Umbilical cord (tissue), 2 donors: ENCODE data around the gene SLC25A47. TPM values are rescaled to one million over a fixed set of nuclear protein-coding genes. Genes with fewer than 3 reads are reported as not detected.
"Not testable (repeated sequence)": the region's sequence is repeated elsewhere in the genome, so short reads cannot be mapped to it uniquely, and the experiment has no call there.

Experiments used
- DNase-seq: peaks from one replicate; pipeline ENCODE4 v3.0.0-alpha.2; 2015; ENCODE audit warnings: low spot score
- total RNA-seq: library from RNA; depleted of rRNA; stranded (reverse); fragments of >200 nt; gene quantifications from one replicate; pipeline ENCODE4 v1.2.3, GENCODE V29; 2014; ENCODE audit warnings: low replicate concordance; ENCODE audit not compliant: insufficient read depth

SLC25A47 gene
- total RNA-seq, 1 donor from 2014 or later = not detected

DNA sequence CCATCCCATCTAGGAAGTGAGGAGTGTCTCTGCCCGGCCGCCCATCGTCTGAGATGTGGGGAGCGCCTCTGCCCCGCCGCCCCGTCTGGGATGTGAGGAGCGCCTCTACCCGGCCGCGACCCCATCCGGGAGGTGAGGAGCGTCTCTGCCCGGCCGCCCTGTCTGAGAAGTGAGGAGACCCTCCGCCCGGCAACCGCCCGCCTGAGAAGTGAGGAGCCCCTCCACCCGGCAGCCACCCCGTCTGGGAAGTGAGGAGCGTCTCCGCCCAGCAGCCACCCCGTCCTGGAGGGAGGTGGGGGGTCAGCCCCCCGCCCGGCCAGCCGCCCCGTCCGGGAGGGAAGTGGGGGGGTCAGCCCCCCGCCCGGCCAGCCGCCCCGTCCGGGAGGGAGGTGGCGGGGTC lies 21.5 kb downstream of the SLC25A47 start:
- DNase-seq = not testable (repeated sequence)

- DNase-seq = no peak
Observed at GRCh38 chr14:100345711-100346110, 22.6 kb downstream of the SLC25A47 start.

DNA sequence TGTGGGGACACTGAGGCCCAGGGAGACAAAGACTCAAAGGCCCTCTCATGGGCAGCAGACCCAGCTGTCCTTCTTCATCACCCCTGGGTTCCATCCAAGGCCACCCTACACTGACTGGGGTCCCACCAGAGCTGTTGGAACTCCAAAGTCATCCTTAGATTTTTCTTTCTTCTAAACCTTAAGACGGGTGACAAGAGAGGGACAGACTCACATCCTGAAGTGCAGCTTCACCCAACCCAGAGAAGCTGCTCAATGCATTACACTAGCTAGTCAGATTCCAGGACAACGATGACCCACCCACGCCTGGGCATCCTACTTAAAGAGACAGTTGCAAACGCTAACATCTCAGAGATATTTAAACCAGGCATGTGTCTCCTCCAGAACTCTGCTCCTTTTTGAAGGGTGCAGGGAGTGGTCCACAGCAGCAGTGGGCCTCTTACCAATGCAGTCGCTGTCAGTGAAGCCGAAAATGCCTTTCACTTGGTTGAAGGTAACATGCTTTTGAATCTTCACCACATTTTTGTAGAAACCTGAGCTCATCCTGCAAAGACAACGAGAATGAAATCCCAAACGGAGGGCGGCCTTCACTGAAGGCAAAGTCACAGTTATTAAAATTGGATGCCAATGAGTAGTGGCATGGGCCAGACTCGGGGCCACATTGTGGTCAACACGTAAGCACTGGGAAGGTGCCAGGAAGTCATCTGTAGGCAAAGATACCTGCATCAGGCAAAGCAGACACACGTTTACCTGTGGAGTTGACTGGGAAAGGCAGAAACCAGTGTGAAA lies 23.4 kb downstream of the SLC25A47 start:
- DNase-seq = no peak

DNA sequence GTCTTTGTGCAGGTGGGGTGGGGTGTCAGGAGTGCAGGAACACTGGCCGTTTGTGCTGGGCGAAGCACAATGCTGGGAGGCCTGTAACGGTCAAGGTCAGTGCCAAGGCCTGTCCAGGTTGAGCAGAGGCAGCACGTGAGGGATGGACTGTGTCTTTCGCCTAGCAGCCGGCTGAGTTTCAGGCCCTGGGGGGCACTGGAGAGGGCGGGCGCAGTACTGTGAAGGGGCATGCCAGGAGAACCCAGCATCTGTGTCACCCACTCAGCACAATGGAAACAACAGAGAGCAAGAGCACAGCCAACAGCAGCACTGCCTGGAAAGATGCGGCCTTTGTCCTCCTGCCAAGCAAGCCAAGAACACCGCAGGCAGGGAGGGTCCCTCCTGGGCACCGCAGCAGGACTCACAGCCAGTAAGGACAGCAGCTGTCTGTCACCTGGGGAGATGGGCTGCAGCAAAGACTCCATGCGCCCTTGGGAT lies 25.2 kb downstream of the SLC25A47 start:
- DNase-seq = no peak

GRCh38 chr14:100348784-100349685 lies 25.9 kb downstream of the SLC25A47 start:
- DNase-seq = no peak

GRCh38 chr14:100350276-100350926 lies 27.3 kb downstream of the SLC25A47 start:
- no peak for DNase-seq

DNA sequence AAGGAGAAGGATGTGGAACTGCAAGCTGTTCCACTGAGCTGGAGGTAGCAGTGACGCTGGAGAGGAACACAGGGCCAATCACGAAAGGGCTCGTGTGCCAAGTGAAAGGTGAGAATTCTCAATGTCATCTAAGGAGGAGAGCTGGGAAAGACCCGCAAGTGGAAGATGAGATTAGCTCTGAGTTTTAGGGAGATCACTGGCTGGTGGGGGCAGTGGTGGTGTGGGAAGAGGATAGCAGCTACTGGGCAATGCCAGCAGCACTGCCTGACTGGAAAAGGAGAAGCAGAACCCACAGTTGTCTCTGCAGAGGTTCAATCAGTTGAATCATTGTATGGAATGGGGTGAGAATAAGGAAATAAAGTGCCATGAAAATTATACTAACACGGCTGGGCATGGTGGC lies 27.8 kb downstream of the SLC25A47 start:
- no peak for DNase-seq

DNA sequence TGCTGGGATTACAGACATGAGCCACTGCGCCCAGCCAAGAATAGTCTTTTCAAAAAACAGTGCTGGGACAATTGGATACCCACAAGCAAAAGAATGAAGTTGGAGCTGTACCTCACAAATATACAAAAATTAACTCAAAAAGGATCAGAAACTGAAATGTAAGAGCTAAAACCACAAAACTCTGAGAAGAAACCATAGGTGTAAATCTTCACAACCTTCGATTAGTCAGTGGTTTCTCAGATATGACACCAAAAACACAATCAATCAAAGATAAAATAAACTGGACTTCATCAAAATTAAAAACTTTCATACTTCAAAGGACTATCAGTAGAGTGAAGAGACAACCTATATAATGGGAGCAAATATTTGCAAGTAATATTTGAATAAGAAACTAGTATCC lies 35.3 kb downstream of the SLC25A47 start:
- no peak for DNase-seq

GRCh38 chr14:100359111-100359510 lies 36.0 kb downstream of the SLC25A47 start:
- DNase-seq = no peak

DNA sequence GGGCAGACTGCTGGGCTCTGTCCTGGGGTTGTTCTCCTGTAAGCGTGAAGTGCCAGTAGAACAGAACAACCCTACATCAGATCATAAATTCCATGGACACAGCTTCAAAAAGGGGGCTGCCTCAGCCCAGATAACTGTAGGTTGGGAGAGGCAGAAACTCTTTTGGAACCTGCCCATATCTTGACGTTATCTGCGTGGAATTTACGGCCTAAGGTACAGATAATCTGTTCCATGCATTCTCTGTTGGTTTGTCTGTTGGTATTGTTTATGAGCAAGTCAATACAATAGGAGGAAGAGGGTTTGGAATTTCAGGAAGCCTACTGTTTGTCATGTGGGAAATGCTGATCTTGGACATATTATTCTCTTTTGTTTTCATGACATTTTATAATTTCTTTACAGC lies 36.7 kb downstream of the SLC25A47 start:
- DNase-seq = no peak

DNA sequence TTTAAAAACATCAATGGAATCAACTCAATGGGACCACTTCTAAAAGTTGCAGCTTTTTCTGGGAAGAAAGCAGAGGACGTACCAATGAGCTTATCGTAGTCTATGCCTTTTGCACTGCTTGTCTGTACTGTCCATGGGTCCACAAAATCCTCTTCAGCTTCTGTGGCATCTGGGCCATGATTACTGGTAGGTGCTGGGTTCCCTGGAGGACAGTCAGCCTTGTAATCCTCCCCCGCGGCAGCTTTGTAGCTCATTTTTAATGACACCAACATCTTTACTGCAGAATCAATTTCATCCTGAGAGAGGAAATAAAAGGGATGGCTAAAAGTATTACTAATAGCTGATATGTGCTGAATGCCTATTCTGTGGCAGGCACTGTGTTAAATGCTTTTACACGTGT lies 38.5 kb downstream of the SLC25A47 start:
- DNase-seq = no peak

GRCh38 chr14:100362311-100362927 lies 39.3 kb downstream of the SLC25A47 start:
- no peak for DNase-seq

DNA sequence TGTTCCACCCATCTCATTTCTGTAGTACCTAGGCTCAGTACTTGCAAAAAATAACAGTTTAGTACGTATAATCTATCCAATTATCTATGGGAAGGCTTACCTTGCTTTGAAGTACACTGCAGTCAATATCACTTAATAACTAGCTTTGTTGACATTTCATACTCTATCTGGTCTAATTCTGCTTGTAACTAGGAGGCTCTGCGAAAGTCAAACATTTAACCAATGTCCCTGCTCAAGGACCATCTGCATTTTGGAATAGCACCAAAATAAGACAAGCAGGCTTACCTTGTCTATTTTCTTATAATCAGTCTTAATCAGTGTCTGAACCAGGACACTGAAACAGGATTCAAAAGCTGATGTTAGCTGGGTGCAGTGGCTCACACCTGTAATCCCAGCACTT lies 39.9 kb downstream of the SLC25A47 start:
- no peak for DNase-seq

- DNase-seq = no peak
Observed at GRCh38 chr14:100364403-100364802, 41.3 kb downstream of the SLC25A47 start.

GRCh38 chr14:100365741-100366140 lies 42.6 kb downstream of the SLC25A47 start:
- DNase-seq = no peak

DNA sequence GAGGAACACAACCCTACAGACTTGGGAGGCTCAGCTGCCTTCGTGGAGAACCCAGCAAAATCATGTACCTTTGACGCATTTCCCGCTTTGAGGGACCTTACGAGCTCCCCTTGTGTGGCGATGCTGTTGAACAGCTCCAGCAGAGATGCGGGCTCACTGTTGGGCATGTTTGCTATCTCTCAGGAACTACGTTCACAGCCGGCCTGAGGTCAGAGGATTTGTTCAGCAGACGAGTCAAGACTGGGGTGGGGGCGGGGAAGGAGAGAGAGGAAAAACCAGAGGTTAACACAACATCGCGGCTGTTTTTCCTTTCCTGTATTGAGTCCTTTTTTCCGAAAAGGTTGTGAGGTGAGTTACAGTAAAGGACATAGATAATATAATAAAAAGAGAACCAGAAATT lies 45.9 kb downstream of the SLC25A47 start:
- no peak for DNase-seq

DNA sequence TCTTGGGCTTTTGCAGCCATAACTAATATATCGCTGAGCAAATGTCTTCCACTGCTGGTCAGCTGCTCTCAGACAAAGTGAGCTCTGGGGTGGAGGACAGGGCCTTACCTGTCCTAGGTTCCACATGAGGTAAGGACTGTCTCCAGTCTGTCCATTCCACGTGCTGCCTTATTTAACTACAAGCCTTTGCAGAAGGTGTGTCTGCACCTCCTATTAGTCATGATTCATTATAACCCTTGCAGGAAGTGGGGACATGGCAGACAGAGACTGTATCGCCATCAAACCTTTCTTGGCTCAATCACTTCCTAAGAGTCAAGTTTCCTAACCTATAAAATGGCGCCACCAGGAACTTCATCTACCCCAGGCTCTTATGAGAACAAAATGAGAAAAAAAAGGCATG lies 46.9 kb downstream of the SLC25A47 start:
- no peak for DNase-seq

GRCh38 chr14:100371773-100372172 lies 48.6 kb downstream of the SLC25A47 start:
- no peak for DNase-seq

- no peak for DNase-seq
Observed at GRCh38 chr14:100372357-100373048, 49.4 kb downstream of the SLC25A47 start.

GRCh38 chr14:100374270-100374669 lies 51.1 kb downstream of the SLC25A47 start:
- DNase-seq = no peak

GRCh38 chr14:100374876-100375265 lies 51.7 kb downstream of the SLC25A47 start:
- DNase-seq = no peak
